H1 (cell line): ENCODE results near the gene GLIS2. TPM values are rescaled to one million over a fixed set of nuclear protein-coding genes. Genes with fewer than 3 reads are reported as not detected.

Source experiments
- EGR1 ChIP-seq: IDR thresholded peaks from 2 replicates; pipeline ENCODE4 v1.6.1; 2011; ENCODE audit warnings: low read depth, low read length, borderline replicate concordance
- EZH2 ChIP-seq: fragments of 200-600 bp; sonication (generic); IDR thresholded peaks from 2 replicates; pipeline ENCODE4 v1.7.1; 2012; ENCODE audit warnings: low read depth, mild to moderate bottlenecking, moderate library complexity, low read length, inconsistent platforms; ENCODE audit not compliant: severe bottlenecking
- JUN ChIP-seq: IDR thresholded peaks from 2 replicates; pipeline ENCODE4 v1.6.1; 2011; ENCODE audit warnings: low read depth, mild to moderate bottlenecking, improper control_type of control experiment, low read length
- POLR2A ChIP-seq, 2 experiments: IDR thresholded peaks; 1 replicate in 1 of 2; 2 replicates in 1 of 2; pipeline ENCODE4 v1.6.1; 2011; ENCODE audit warnings: low read depth in 2 of 2, low read length in 2 of 2, mild to moderate bottlenecking in 2 of 2; ENCODE audit errors: control extremely low read depth in 1 of 2
- YY1 ChIP-seq: IDR thresholded peaks from 2 replicates; pipeline ENCODE4 v1.6.1; 2011; ENCODE audit warnings: low read depth, mild to moderate bottlenecking, low read length
- polyA plus RNA-seq, 7 experiments: library from polyadenylated mRNA; depleted of rRNA in 3 of 7; stranded (reverse) in 5 of 7; unstranded in 2 of 7; fragments of >200 nt in 5 of 7; fragments of 200-250 nt in 2 of 7; gene quantifications; 1 replicate in 5 of 7; 2 replicates in 1 of 7; 4 replicates in 1 of 7; pipeline versions ENCODE4 v1.2.1 to v1.2.3, GENCODE V29; 2011 to 2013; ENCODE audit warnings: missing spikeins in 2 of 7, mixed read lengths in 2 of 7
- total RNA-seq: library from RNA; stranded (reverse); fragmentation: NEBNext Ultra II Directional; extraction: Animal tissue kit (Norgen Biotek cat#: 25700); gene quantifications from 2 replicates; pipeline ENCODE4 v1.2.1, GENCODE V29; 2021

GLIS2 gene
- total and polyA plus RNA-seq, 2 of the 8 experiments (the other 6 are each of a cell fraction or from before 2014, with no cell fraction given) = 4.3 to 17.4 TPM

GRCh38 chr16:4354512-4355409 is 38.9 kb downstream of the GLIS2 start (continued):
- TF ChIP-seq JUN (no peak), EZH2 (no peak), POLR2A (IDR thresholded peaks at IDR 0.05; ENCODE audit: control extremely low read depth in 1 of 2, low read depth in 2 of 2, low read length in 2 of 2) (no peak), YY1 (no peak), EGR1 (no peak)
